Measurements from ENCODE around the gene PIGH. TPM values are rescaled to one million over a fixed set of nuclear protein-coding genes. Genes with fewer than 3 reads are reported as not detected.

Gene PIGH
- total and polyA plus RNA-seq, 10 of the 15 experiments (the other 5 are each of a cell fraction or from before 2014, with no cell fraction given), result 15.5 to 46.6 (median 22.3) TPM

- H3K27ac ChIP-seq (ENCODE audit: control insufficient read depth, insufficient read depth), result no peak overlapping the region
Observed at GRCh38 chr14:67643713-67644112, 43.6 kb upstream of the PIGH start.

DNA sequence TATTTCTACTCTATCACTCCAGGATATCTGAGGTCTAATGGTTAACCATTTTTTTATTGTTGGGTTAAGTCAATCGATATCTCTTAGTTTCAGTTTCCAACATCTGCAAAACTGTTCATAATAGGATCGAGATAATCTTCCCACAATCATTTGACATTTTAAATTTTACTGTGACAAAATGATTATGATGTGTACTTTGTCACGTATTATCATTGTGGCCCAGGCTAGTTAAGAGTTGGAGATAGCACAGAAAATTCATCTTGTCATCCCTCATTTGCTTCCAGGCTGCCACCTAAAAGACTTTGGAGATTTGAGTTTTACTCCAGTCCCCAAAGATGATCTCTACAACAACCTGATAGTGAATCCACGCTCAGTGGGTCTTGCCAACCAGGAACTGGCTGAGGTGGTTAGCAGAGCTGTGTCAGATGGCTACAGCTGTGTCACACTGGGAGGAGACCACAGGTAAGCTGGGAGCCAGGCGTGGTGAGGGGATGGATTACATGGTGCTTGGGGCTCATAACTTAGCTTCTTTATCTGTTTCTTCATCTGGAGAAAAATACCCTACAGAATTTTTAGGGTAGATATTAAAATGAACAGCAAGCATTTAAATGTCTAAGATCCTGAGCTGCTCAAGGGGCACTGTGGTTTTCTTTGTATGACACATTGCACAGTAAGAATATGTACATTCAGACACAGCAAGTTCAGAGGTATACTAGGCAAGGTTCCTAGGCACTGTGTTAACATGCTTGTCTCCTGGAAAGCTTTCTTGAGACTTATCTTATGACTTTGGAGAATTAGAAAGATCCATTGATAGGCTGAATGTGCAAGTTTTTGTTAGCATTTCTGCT lies 42.1 kb upstream of the PIGH start:
- no peak overlapping the region for H3K4me2 ChIP-seq (ENCODE audit: control insufficient read depth, insufficient read depth)

More at GRCh38 chr14:67643713-67644112, 43.6 kb upstream of the PIGH start:
- Histone ChIP-seq H3K4me1 (ENCODE audit: control insufficient read depth, insufficient read depth, low read length) (no peaks in the 10 kb centered on the region), H3K9ac (ENCODE audit: control insufficient read depth, insufficient read depth, low read length) (no peak overlapping the region), H3K4me3 (no peak overlapping the region), H3K36me3 (ENCODE audit: control insufficient read depth in 2 of 2, insufficient read depth in 2 of 2, low read length in 1 of 2) (no peaks in the 10 kb centered on the region; a peak in 1 of 4 replicates), H2AFZ (ENCODE audit: control insufficient read depth, low read depth, low read length) (no peak overlapping the region), H3K27me3 (replicated peaks in 1 of 2; ENCODE audit: control insufficient read depth in 2 of 2, insufficient read depth in 2 of 2, low read length in 1 of 2) (no peaks in the 10 kb centered on the region), H4K20me1 (ENCODE audit: control insufficient read depth, insufficient read depth) (no peaks in the 10 kb centered on the region), H3K4me2 (ENCODE audit: control insufficient read depth, insufficient read depth) (no peak overlapping the region), H3K9me3 (replicated peaks; ENCODE audit: control insufficient read depth, insufficient read depth, low read length) (no peaks in the 10 kb centered on the region), H3K79me2 (ENCODE audit: control insufficient read depth, insufficient read depth, low read length) (no peaks in the 10 kb centered on the region)
- in situ Hi-C loops (cut with MboI), result no loop called here
- no peak for DNase-seq (ENCODE audit: low read depth, low spot score)
- POLR2A ChIA-PET, result interaction anchor here (0.6 to 1.4 kb wide), 4 partner anchors 11 to 156 kb away, joined by 3 to 6 read pairs (median 4); no protein-coding TSS in a partner anchor
- no TSS peak for BruUV-seq (replicated peaks)
- no peak for TF ChIP-seq CHD4 (IDR thresholded peaks at IDR 0.05)
- peak; percentile 54; the same call in 1 of the 2 replicates for TF ChIP-seq ZNF384 (IDR thresholded peaks at IDR 0.05; ENCODE audit: borderline replicate concordance, low read depth, low read length)
- 0 out of 2 replicates have a peak, but pooled peaks have one; percentile 18 for TF ChIP-seq JUNB (IDR thresholded peaks at IDR 0.05)
- SMC1A ChIA-PET (ENCODE audit: uncharacterized antibody, unreplicated experiment), result interaction anchor here (0.9 to 3.7 kb wide), 5 partner anchors 8 to 60 kb away, joined by 3 to 15 read pairs (median 4); no protein-coding TSS in a partner anchor
- RAD21 ChIA-PET (ENCODE audit: unreplicated experiment), result interaction anchor here (1.1 to 3.9 kb wide), 3 partner anchors 23 to 63 kb away, joined by 3 to 19 read pairs (median 7); partner anchors contain the start of gene ARG2
- intact Hi-C loops (cut with micrococcal nuclease; ENCODE audit: unreplicated experiment), result no loop called here
- CTCF ChIA-PET, result interaction anchor here (1.2 to 2.2 kb wide), 9 partner anchors 18 to 72 kb away, joined by 3 to 14 read pairs (median 7); partner anchors contain the start of genes ARG2 and PIGH
- no CpG with 5 or more reads among the region's 1 CpG for WGBS (ENCODE audit: insufficient coverage, insufficient replicate concordance, low lambda C conversion rate, missing lambda C conversion rate)
- no peak for FAIRE-seq
- peak; percentile 59 for ATAC-seq

More for the DNA sequence above, 42.1 kb upstream of the PIGH start:
- DNase-seq (ENCODE audit: low read depth, low spot score) (no peak), FAIRE-seq (no peak), ATAC-seq (no peak)
- Histone ChIP-seq H3K36me3 (ENCODE audit: control insufficient read depth in 2 of 2, insufficient read depth in 2 of 2, low read length in 1 of 2) (no peaks in the 10 kb centered on the region), H3K27me3 (replicated peaks in 1 of 2; ENCODE audit: control insufficient read depth in 2 of 2, insufficient read depth in 2 of 2, low read length in 1 of 2) (no peaks in the 10 kb centered on the region), H3K9me3 (replicated peaks; ENCODE audit: control insufficient read depth, insufficient read depth, low read length) (no peaks in the 10 kb centered on the region), H4K20me1 (ENCODE audit: control insufficient read depth, insufficient read depth) (no peaks in the 10 kb centered on the region), H3K4me3 (no peak overlapping the region), H3K27ac (ENCODE audit: control insufficient read depth, insufficient read depth) (no peak overlapping the region), H3K79me2 (ENCODE audit: control insufficient read depth, insufficient read depth, low read length) (no peaks in the 10 kb centered on the region), H3K9ac (ENCODE audit: control insufficient read depth, insufficient read depth, low read length) (no peak overlapping the region), H3K4me1 (ENCODE audit: control insufficient read depth, insufficient read depth, low read length) (no peaks in the 10 kb centered on the region), H2AFZ (ENCODE audit: control insufficient read depth, low read depth, low read length) (no peak overlapping the region)
- ChIA-PET RAD21 (ENCODE audit: unreplicated experiment) (interaction anchor here (0.6 to 3.9 kb wide), 2 partner anchors 23 to 580 kb away, joined by 3 to 19 read pairs; partner anchors contain the start of gene ARG2), CTCF (interaction anchor here (0.7 to 2.2 kb wide), 7 partner anchors 12 to 62 kb away, joined by 3 to 14 read pairs (median 4); partner anchors contain the start of gene RDH12), SMC1A (ENCODE audit: uncharacterized antibody, unreplicated experiment) (interaction anchor here (0.6 to 3.7 kb wide), 7 partner anchors 10 to 58 kb away, joined by 3 to 15 read pairs (median 3); no protein-coding TSS in a partner anchor), POLR2A (interaction anchor here (0.6 to 0.7 kb wide), 3 partner anchors 20 to 393 kb away, joined by 4 to 7 read pairs (median 4); no protein-coding TSS in a partner anchor)
- TF ChIP-seq ZNF622 (IDR thresholded peaks at IDR 0.05), result no peak
- no peak for TF ChIP-seq CREM (IDR thresholded peaks at IDR 0.05; ENCODE audit: low read depth)
- no peak for TF ChIP-seq RELA (IDR thresholded peaks at IDR 0.05; ENCODE audit: borderline replicate concordance, partially characterized antibody)
- no peak for TF ChIP-seq FOS (IDR thresholded peaks at IDR 0.05; ENCODE audit: borderline replicate concordance, extremely low read depth, insufficient read length)
- intact Hi-C loops (cut with micrococcal nuclease; ENCODE audit: unreplicated experiment), result no loop called here
- in situ Hi-C loops (cut with MboI), result no loop called here
- WGBS (ENCODE audit: insufficient coverage, insufficient replicate concordance, low lambda C conversion rate, missing lambda C conversion rate), result 83% methylated on average over 5 of the region's 5 CpGs
- no TSS peak for BruUV-seq (replicated peaks)
